Loucy (cell line): ENCODE data around the gene HCN1.

Experiments
- H2AFZ ChIP-seq: fragments of 200-600 bp; sonication (generic); 2 replicates; pipeline ENCODE4 v1.6.0; 2016; ENCODE audit warnings: antibody characterized with exemption, mild to moderate bottlenecking, low read length, moderate library complexity
- H3F3A ChIP-seq: fragments of 200-600 bp; 2 replicates; pipeline ENCODE4 v1.6.0; 2016; ENCODE audit warnings: antibody characterized with exemption, low read depth, mild to moderate bottlenecking
- H3K27me3 ChIP-seq: fragments of 200-600 bp; sonication (generic); 2 replicates; pipeline ENCODE4 v1.6.1; 2014; ENCODE audit warnings: low read length, mild to moderate bottlenecking; ENCODE audit not compliant: insufficient read depth, poor library complexity, severe bottlenecking
- H3K36me3 ChIP-seq: fragments of 200-600 bp; sonication (generic); 2 replicates; pipeline ENCODE4 v1.6.1; 2016; ENCODE audit warnings: low read length; ENCODE audit not compliant: insufficient read depth
- H3K4me1 ChIP-seq: fragments of 200-600 bp; sonication (generic); 2 replicates; pipeline ENCODE4 v1.5.1; 2014; ENCODE audit warnings: low read length, mild to moderate bottlenecking; ENCODE audit not compliant: insufficient read depth, poor library complexity, severe bottlenecking
- H3K4me2 ChIP-seq: fragments of 200-600 bp; sonication (generic); 2 replicates; pipeline ENCODE4 v1.6.0; 2014; ENCODE audit warnings: antibody characterized with exemption, low read length, low read depth, mild to moderate bottlenecking; ENCODE audit not compliant: poor library complexity, severe bottlenecking
- H3K4me3 ChIP-seq: fragments of 200-600 bp; sonication (generic); 2 replicates; pipeline ENCODE4 v1.5.1; 2014; ENCODE audit warnings: low read length, mild to moderate bottlenecking, mixed read lengths; ENCODE audit not compliant: poor library complexity, severe bottlenecking
- H3K79me2 ChIP-seq: fragments of 200-600 bp; sonication (generic); 2 replicates; pipeline ENCODE4 v1.6.1; 2014; ENCODE audit warnings: low read length; ENCODE audit not compliant: insufficient read depth
- H3K9ac ChIP-seq: fragments of 200-600 bp; sonication (generic); 2 replicates; pipeline ENCODE4 v1.6.0; 2014; ENCODE audit warnings: mild to moderate bottlenecking, low read depth, low read length, moderate library complexity; ENCODE audit not compliant: poor library complexity, severe bottlenecking
- H3K9me2 ChIP-seq: fragments of 200-600 bp; sonication (generic); replicated peaks from 2 replicates; pipeline ENCODE4 v1.6.1; 2016; ENCODE audit warnings: low read depth, low read length, mixed read lengths
- H3K9me3 ChIP-seq: fragments of 200-600 bp; sonication (generic); 2 replicates; pipeline ENCODE4 v1.6.1; 2014; ENCODE audit warnings: mild to moderate bottlenecking, antibody characterized with exemption, low read length, low read depth; ENCODE audit not compliant: insufficient read depth
- H4K20me1 ChIP-seq: fragments of 200-600 bp; sonication (generic); 2 replicates; pipeline ENCODE4 v1.6.0; 2014; ENCODE audit warnings: antibody characterized with exemption, low read length, mild to moderate bottlenecking; ENCODE audit not compliant: insufficient read depth, poor library complexity, severe bottlenecking
- CTCF ChIP-seq: fragments of 200-600 bp; sonication (generic); conservative IDR thresholded peaks from 2 replicates; pipeline ENCODE4 v1.5.1; 2014; ENCODE audit warnings: mild to moderate bottlenecking, antibody characterized with exemption, low read length
- EZH2phosphoT487 ChIP-seq: fragments of 200-600 bp; IDR thresholded peaks from 2 replicates; pipeline ENCODE4 v1.6.1; 2018; ENCODE audit warnings: antibody characterized with exemption, mild to moderate bottlenecking, moderate library complexity, borderline replicate concordance

Gene HCN1

GRCh38 chr5:45284436-45284835, 411.7 kb downstream of the HCN1 start:
- H3K9ac ChIP-seq = no peak overlapping the region
- H2AFZ ChIP-seq = no peak overlapping the region
- H3K9me2 ChIP-seq = no peaks in the 10 kb centered on the region
- no peaks in the 10 kb centered on the region for H4K20me1 ChIP-seq
- no peak for TF ChIP-seq CTCF
- no peak for TF ChIP-seq EZH2phosphoT487
- H3K4me1 ChIP-seq = no peaks in the 10 kb centered on the region
- no peak overlapping the region for H3K4me3 ChIP-seq
- no peaks in the 10 kb centered on the region for H3F3A ChIP-seq
- H3K27me3 ChIP-seq = no peaks in the 10 kb centered on the region
- no peak overlapping the region for H3K4me2 ChIP-seq
- no peaks in the 10 kb centered on the region for H3K36me3 ChIP-seq
- H3K79me2 ChIP-seq = no peaks in the 10 kb centered on the region
- no peaks in the 10 kb centered on the region for H3K9me3 ChIP-seq

GRCh38 chr5:45281081-45281480, 415.1 kb downstream of the HCN1 start:
- Histone ChIP-seq H3K9me3 (no peaks in the 10 kb centered on the region), H3K9me2 (no peaks in the 10 kb centered on the region), H3K36me3 (no peaks in the 10 kb centered on the region), H3K9ac (no peak overlapping the region), H3K4me1 (no peaks in the 10 kb centered on the region), H3K4me3 (no peak overlapping the region), H2AFZ (no peak overlapping the region), H3F3A (no peaks in the 10 kb centered on the region), H4K20me1 (no peaks in the 10 kb centered on the region), H3K79me2 (no peaks in the 10 kb centered on the region), H3K4me2 (no peak overlapping the region), H3K27me3 (no peaks in the 10 kb centered on the region)
- TF ChIP-seq EZH2phosphoT487 = no peak
- TF ChIP-seq CTCF = no peak

GRCh38 chr5:45279109-45279508, 417.1 kb downstream of the HCN1 start:
- no peaks in the 10 kb centered on the region for H3K36me3 ChIP-seq
- H3K9ac ChIP-seq = no peak overlapping the region
- H3K4me3 ChIP-seq = no peak overlapping the region
- H3K27me3 ChIP-seq = no peaks in the 10 kb centered on the region
- H3K9me2 ChIP-seq = no peaks in the 10 kb centered on the region
- H3K4me1 ChIP-seq = no peaks in the 10 kb centered on the region
- TF ChIP-seq EZH2phosphoT487 (no peak), CTCF (no peak)
- H2AFZ ChIP-seq = no peak overlapping the region
- no peaks in the 10 kb centered on the region for H3K9me3 ChIP-seq
- H3F3A ChIP-seq = no peaks in the 10 kb centered on the region
- no peaks in the 10 kb centered on the region for H3K79me2 ChIP-seq
- H4K20me1 ChIP-seq = no peaks in the 10 kb centered on the region
- H3K4me2 ChIP-seq = no peak overlapping the region
